Kidney tubule cell (primary cell): ENCODE data around the gene NRG3.
"Not testable (repeated sequence)": the region's sequence is repeated elsewhere in the genome, so short reads cannot be mapped to it uniquely, and the experiment has no call there.

Experiments
- DNase-seq: peaks from one replicate; pipeline ENCODE4 v3.0.0-alpha.2; 2018; ENCODE audit warnings: low spot score

NRG3 gene

DNA sequence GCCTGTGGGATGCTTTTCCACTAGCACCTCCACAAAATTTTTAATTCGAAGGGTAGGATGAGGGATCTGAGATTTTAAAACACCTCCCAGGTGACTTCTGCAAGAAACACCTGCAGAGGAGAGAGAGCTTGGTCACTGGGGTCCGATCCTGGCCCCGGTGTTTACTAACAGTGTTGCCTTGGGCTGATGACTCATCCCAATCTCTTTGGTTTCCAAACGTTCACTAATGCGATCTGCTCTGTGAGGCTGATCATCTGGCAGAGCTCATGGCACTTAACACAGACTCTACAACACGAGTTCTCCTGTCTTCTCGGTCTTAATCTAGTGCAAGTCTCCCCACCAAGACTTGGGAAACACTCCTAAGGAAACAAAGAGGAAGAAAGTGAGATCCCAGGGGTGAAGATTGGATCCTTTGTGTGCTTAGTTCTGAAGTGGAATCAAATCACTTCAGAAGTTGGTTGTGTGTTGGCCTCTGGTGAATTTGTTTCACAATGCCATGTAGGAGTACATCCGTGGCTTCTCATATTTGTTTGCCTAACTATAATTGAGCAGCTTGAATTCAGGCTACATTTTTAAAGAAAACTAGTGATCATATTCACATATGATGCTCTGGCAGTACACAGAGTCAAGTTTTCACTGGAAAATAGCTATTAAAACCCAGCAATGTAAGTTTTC is 407.9 kb downstream of the NRG3 start:
- no peak for DNase-seq

GRCh38 chr10:82284180-82284579 is 409.2 kb downstream of the NRG3 start:
- no peak for DNase-seq

DNA sequence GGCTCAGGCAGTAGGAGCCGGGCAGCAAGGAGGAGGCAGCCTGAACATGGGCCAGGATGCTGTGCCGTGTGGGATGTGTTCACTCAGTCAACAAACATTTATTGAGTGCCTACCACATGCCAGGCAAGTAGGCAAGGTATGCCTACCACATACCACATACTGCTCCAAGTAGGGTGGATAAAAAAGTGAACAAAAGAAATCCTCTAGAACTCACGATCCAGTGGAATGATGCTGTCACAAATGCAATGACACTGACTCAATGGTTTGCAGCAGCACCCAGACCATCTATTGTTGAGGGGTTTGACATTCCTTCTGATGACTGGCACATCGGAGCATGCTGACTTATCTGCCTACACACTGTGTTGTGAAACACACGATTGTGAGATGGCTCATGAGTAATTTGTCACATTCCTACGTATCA is 413.5 kb downstream of the NRG3 start:
- DNase-seq, result peak; percentile 95

DNA sequence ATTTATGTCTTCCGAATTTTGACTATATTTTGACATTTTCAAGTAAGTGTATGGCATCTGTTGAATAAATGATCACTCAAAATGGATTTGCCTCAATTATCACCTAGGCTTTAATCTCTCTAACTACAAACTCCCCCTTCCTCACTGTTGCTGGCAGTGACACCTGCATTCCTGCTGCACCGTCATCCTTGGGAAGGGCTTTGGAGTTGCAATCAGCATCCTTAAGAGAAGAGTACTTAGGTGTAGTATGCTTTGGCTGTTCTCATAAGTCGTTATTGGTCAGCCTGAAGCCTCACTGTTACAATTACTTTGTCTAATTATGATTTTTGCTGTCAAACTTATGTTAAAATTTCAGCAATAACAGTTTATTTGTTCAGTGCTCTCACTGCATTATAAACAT is 415.0 kb downstream of the NRG3 start:
- DNase-seq, result peak; percentile 20

DNA sequence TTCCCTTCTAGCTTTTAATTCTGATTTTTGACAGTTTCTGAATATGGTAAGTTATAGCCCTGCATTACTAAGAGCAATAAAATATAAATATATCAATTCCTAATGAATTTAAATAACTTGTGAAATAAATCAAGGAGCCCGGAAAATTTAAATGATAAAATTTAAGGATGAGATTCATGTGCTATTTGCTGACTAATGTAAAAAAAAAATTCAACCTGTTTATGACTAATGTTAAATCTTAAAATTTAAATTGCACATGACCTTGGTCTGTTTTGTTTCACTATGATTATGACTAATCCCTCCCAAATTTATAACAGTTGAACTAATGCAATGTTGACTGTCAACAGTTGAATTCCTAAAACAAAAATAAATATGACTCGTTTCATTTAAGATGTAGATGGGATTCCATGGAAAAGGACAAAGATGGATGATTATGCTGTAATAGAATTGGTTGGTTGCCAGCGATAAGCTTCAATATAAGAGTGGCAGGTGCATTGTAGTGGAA is 419.9 kb downstream of the NRG3 start:
- no peak for DNase-seq

DNA sequence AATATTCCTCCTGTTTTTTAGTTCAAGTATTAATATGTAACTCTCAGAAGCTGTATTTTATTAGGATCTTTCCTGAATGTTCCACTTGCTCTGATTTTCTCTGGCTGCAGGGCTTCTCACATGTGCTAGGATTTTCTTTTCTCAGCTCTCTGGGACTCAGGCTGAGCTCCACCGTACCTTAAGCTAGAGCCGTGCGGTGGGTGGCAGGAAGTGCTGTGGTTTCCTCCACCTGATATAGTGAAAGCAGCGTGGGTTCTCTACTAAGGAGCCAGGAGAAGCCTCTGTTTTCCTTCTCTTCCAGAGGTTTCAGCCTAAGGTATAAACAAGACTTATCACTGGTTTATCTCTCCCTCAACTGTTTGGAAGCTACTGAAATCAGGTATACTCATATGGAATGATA is 433.6 kb downstream of the NRG3 start:
- DNase-seq, result no peak

DNA sequence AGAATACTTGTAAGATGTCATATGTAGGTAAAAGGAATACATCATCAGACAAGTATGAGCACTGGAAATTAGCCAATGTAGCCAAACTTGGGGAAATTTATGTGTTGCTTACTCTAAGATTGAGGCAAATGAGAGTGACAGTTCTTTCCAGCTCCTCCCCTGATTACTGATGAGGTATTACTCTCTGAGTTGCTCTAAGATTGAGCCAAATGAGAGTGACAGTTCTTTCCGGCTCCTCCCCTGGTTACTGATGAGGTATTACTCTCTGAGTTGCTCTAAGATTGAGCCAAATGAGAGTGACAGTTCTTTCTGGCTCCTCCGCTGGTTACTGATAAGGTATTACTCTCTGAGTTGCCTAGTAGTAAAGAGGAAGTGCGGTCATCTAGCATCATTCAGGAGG is 435.8 kb downstream of the NRG3 start:
- DNase-seq, result peak; percentile 30

DNA sequence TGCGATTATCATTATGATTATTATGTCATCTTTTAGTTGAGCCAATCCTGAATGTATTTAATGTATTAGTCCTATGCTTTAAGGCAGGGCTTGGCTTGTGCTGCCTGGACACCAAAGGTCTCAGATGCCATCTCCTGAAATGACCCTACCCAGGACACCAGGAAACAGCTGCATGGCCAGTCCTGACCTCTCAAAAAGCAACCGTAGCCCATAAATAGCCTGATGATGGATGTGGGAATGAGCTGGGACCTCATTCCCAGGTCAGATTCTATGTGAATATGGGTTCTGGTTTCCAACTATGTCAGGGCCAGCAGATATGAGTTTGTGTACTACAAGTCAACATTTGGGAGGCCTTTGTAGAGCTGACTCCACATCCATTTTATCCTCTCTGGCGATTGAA is 438.4 kb downstream of the NRG3 start:
- DNase-seq, result no peak

GRCh38 chr10:82318534-82318933 is 443.5 kb downstream of the NRG3 start:
- DNase-seq, result no peak

DNA sequence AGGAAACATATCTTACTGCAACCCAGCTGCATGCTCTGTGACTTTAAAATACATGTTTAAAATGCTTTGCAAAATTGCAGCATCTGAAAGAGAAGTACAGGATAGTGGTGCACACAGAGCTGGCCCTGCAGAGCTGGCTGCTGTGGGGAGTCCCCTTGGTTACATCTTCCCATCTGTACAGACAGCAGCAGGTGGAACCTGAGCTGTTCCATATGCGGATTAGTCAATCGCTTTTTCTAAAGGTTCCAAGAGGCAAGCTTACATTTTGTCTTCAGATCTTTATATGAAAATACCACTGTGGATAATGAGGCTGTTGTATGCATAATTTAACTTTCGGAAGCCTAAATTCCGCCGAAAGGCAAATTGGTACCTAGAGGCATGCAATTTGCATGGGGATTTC is 444.1 kb downstream of the NRG3 start:
- no peak for DNase-seq

GRCh38 chr10:82319562-82319961 is 444.6 kb downstream of the NRG3 start:
- DNase-seq, result no peak

DNA sequence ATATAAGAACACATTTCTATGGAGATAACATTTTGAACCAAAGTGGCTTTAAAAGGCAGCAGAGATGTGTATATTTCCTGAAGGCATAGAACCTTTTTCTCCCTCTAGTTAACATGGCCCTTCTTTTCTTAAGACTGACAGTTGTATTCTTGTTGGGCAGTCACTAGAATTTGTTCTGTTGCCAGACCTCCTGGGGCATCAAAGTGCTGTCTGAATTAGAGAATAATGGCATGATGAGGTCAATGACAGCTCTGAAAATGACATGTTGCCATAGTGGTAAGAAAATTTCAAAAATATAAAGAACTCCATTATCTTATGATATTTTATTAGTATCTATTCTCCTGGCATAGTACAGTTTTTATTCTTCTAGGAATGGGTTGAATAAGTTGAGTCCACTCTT is 446.7 kb downstream of the NRG3 start:
- DNase-seq, result no peak

- DNase-seq, result no peak
These were observed 456.7 kb downstream of the NRG3 start for GRCh38 chr10:82331716-82332115.

DNA sequence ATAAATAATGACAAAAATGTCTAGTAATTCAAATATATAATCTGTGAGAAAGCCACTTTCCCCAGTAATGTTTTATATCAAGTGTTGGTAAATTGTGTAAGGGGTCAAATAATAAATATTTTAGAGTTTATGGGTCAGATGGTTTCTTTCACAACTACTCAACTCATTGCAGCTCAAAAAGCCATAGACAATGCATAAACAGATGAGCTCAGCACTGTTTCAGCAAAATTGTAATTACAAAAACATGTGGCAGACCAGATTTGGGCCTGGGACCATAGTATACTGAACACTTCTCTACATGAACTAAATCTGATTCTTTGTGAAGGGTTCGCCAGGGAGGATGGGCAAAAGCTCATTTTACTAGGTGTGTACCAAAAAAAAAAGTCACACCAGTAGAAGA is 460.8 kb downstream of the NRG3 start:
- no peak for DNase-seq

DNA sequence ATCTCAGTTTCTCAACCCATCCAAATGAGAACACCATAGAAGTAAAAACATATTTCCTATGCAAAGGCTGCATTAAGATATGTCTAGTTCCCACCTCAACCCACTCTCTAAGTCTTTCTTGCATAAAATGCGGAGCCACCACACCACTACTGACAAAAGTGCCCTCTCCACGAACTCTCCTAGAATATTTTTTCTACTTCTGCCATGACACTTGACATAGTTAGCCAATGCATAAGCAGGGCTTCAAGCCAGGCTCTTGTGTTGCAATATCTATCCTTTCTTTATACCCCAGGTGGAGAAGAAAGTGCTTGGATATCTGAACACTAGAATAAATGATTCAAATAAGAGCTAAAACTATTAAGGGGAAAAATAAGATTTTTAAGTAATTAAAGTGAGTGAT is 465.2 kb downstream of the NRG3 start:
- no peak for DNase-seq

DNA sequence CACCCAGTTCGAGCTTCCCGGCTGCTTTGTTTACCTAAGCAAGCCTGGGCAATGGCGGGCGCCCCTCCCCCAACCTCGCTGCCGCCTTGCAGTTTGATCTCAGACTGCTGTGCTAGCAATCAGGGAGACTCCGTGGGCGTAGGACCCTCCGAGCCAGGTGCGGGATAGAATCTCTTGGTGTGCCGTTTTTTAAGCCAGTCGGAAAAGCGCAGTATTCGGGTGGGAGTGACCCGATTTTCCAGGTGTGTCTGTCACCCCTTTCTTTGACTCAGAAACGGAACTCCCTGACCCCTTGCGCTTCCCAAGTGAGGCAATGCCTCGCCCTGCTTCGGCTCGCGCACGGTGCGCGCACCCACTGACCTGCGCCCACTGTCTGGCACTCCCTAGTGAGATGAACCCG is 474.6 kb downstream of the NRG3 start:
- DNase-seq, result not testable (repeated sequence)

GRCh38 chr10:82353381-82353780 is 478.4 kb downstream of the NRG3 start:
- no peak for DNase-seq

GRCh38 chr10:82358486-82359099 is 483.6 kb downstream of the NRG3 start:
- no peak for DNase-seq

GRCh38 chr10:82361256-82361655 is 486.3 kb downstream of the NRG3 start:
- DNase-seq, result no peak

DNA sequence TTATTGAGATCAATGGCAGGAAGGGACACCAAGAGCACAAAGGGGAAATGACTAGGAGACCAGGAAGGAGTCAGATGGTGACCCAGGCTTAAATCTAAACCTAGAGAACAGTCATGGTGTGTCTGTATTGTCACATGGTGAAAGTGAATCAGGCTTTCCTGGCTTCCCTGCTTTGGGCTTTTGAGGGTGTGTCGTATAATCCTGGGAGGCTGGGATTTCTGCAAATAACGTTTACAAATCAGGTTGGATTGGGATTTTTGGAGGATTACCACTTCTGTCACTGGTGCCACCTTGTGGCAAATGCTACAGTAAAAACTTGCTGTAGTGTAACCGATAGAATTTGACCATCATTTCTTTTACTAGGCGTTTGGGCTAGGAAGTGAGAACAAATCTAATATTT is 502.6 kb downstream of the NRG3 start:
- DNase-seq, result peak; percentile 19

GRCh38 chr10:82378146-82378545 is 503.2 kb downstream of the NRG3 start:
- DNase-seq, result peak; percentile 75

- DNase-seq, result no peak
These were observed 508.4 kb downstream of the NRG3 start for GRCh38 chr10:82383350-82383749.

DNA sequence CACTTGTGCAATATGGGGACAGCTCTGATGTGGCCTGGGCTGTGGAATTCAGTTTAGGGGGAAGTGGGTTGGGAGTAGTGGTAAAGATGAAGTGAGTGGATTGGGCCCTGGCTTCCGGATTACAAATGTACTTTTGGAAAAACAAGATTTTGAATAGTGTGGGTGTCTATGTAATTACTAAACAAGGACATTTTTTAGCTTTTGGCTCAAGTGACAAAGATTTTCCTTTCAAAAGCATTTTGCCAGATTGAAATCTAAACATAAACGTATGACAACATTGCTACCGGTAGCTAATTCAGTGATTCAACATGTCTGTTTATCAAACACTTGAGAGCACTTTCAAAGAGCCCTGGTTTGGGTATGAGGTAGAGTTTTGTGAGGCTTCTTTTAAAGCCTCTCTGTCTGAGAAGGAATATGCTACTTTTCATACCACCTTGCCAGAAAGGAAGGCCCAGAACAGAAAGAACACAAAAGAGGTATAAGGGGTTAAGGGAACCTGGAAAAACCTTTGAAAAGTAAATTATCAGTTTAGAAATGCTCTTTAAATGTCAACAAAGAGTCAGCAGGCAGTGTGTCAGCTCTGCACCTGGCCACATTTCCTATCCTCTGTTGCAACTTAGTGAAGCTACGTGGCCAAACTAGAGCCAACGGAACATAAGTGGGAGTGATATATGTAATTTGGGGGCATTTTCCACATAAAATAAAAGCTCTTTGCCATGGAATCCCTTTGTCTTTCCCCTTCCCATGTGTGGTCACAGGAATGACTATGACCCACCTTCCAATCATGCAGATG is 516.1 kb downstream of the NRG3 start:
- DNase-seq, result no peak
